ENCODE measurements around the gene WSB1. TPM values are rescaled to one million over a fixed set of nuclear protein-coding genes. Genes with fewer than 3 reads are reported as not detected.
A peak's percentile ranks its signal among the peaks of the same experiment; 100 is the strongest.

The WSB1 gene
- total and polyA plus RNA-seq, 2 donors (not counting 1 experiment from before 2014, with no cell fraction given), result 123 to 217 TPM

GRCh38 chr17:27356091-27356705, 62.3 kb downstream of the WSB1 start:
- POLR2A ChIA-PET, result no interaction called here

More at GRCh38 chr17:27356091-27356705, 62.3 kb downstream of the WSB1 start:
- no peak overlapping the region for H3K4me2 ChIP-seq (replicated peaks; ENCODE audit: low read depth, low read length, poor library complexity, severe bottlenecking)
- WGBS (ENCODE audit: insufficient coverage), result 73% methylated on average over 7 of the region's 8 CpGs
- Mint-ChIP-seq H3K27me3 (no peaks in the 10 kb centered on the region), H3K4me3 (no peak overlapping the region), H3K4me1 (peaks cover 16% of the 10 kb centered on the region), H3K9me3 (ENCODE audit: insufficient read depth) (no peaks in the 10 kb centered on the region), H3K27ac (no peak overlapping the region)
- no peak overlapping the region for H2AFZ ChIP-seq (ENCODE audit: insufficient read depth, low read depth, low read length, poor library complexity, severe bottlenecking)
- no peaks in the 10 kb centered on the region for H3K79me2 ChIP-seq (ENCODE audit: control insufficient read depth, insufficient read depth, low read length)
- H3K9ac ChIP-seq (ENCODE audit: low read length), result no peak overlapping the region
- CTCF ChIA-PET, result interaction anchor here (1.1 to 13.4 kb wide), 4 partner anchors 11 to 294 kb away, joined by 3 to 170 read pairs (median 5); no protein-coding TSS in a partner anchor
- H3K4me3 ChIP-seq (ENCODE audit: control extremely low read depth in 1 of 5, extremely low read depth in 1 of 5, insufficient read depth in 1 of 5, low read depth in 2 of 5, low read length in 4 of 5), result no peak overlapping the region
- DNase-seq, result peak; percentile 12
- no peak for ATAC-seq (ENCODE audit: low read depth)
- TF ChIP-seq EZH2 (IDR thresholded peaks at IDR 0.05; ENCODE audit: borderline replicate concordance, insufficient read depth, low read depth, low read length, poor library complexity, severe bottlenecking), result no peak
- no peak for TF ChIP-seq CTCF (IDR thresholded peaks at IDR 0.05)
- H3K4me1 ChIP-seq (ENCODE audit: control insufficient read depth in 2 of 2, insufficient read depth in 2 of 2, low read length in 2 of 2), result peaks cover 11 to 17% of the 10 kb centered on the region in 2 donors
- H3K27ac ChIP-seq (ENCODE audit: low read length in 2 of 2), result no peak overlapping the region
- intact Hi-C loops (cut with micrococcal nuclease), result no loop called here
- no peaks in the 10 kb centered on the region for H3K9me3 ChIP-seq (ENCODE audit: control extremely low read depth in 1 of 3, control insufficient read depth in 2 of 3, insufficient read depth in 1 of 3, low read length in 2 of 3)
- no peaks in the 10 kb centered on the region for H4K20me1 ChIP-seq (ENCODE audit: control insufficient read depth, insufficient read depth, low read length, poor library complexity, severe bottlenecking)
- no peaks in the 10 kb centered on the region for H3K27me3 ChIP-seq (replicated peaks in 1 of 4; ENCODE audit: control extremely low read depth in 1 of 4, control insufficient read depth in 3 of 4, insufficient read depth in 4 of 4, low read length in 3 of 4)
- H3K36me3 ChIP-seq (replicated peaks in 1 of 2; ENCODE audit: control extremely low read depth in 1 of 2, control insufficient read depth in 1 of 2, extremely low read depth in 1 of 2, insufficient read depth in 2 of 2, low read length in 1 of 2), result no peaks in the 10 kb centered on the region

Data from B cell (primary cell).